Measurements from ENCODE around the gene TLNRD1.
A peak's percentile ranks its signal among the peaks of the same experiment; 100 is the strongest.
"Not testable (repeated sequence)": the region's sequence is repeated elsewhere in the genome, so short reads cannot be mapped to it uniquely, and the experiment has no call there.

TLNRD1 gene

DNA sequence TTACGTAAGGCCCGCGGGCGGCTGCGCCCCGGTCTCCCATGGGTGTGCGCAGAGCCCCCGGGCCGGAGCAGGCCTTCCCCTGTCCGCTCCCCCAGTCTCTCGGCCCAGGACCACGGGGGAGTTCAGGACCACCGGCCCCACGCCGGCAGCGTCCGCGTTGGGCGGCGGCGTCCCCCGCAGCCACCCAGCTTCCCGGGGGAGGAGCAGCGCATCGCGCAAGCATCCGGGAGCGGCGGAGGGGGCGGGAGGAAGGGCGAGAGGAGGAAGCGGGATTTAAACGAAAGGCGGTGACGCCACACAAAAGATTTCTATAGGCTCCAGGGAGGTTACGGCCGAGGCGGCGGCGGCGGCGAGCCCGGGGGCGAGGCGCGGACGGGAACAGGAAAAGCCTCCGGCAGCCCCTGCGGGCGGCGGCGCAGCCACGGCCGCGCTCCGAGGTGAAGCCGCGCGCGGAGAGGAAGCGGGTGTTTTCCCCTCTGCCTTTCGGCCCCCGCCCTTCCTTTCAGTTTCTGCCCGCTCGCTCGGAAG lies at the start of gene TLNRD1:
TSS of gene TLNRD1 (plus strand) at position 300 of the 528 bp plus-strand sequence. CDS start 1,349 bp downstream, outside the sequence.
- peak; percentile 94 to 96 for DNase-seq

DNA sequence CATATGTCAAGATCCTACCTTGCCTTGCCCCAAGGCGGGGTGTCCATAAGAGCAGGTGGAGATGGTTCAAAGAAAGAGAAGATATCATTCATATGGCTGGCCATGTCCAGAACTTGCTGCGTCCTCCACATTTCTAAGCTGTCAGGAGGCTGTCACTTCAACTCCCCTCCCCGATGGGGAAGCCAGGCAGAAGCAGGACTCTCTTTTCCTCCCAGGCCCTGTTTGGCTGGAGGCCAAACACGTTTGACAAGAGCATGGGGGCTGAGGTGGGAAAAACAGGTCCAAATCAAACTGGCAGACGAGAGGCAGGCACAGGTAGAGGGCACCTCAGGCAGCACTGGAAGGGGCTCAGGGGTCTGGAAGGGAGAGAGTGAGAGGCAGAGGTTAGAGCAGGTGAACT lies 48.8 kb upstream of the TLNRD1 start:
- no peak for DNase-seq

DNA sequence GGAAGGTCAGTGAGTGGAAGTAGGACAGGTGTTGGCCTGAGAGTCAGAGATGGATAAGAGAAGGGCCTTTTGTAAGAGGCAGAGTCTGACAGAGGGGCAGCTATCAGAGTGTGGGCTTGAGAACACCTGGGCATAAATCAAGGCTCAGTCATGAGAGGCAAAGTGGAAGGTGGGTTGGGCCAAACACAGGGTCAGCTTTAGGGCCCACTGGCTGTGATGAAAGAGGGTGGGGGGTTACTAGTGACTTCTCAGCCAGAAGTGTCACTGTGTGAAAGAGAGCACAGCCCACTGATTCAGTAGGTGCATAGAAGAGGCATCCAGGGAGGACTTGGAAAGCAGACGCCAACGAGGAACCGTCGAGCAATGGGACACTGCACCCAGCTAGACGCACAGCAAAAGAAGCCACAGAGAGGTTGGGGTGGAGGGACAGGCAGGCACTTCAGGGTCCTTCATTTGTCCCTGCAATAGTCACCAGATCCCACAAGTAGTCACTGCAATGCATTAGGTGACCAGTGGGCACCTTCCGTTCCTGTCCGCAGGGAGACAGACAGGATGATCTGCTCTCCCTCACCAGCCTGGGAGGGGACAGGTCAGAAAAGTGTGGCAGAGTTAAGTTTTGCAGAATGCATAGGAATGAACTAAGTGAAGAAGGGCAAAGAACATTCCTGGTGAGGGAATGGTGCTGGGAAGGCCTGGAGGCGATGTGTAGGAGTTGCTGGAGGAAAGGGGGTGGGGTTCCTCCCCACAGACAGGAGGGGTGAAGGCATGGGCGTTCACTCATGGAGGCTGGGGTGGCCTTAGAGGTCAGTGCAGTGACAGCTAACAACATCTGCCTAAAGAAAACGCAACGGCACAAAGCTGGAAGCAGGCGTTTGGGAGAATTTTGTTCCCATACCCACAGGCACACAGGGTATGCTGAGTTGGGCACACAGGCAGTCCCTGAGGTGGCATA lies 47.4 kb upstream of the TLNRD1 start:
- DNase-seq: no peak

DNA sequence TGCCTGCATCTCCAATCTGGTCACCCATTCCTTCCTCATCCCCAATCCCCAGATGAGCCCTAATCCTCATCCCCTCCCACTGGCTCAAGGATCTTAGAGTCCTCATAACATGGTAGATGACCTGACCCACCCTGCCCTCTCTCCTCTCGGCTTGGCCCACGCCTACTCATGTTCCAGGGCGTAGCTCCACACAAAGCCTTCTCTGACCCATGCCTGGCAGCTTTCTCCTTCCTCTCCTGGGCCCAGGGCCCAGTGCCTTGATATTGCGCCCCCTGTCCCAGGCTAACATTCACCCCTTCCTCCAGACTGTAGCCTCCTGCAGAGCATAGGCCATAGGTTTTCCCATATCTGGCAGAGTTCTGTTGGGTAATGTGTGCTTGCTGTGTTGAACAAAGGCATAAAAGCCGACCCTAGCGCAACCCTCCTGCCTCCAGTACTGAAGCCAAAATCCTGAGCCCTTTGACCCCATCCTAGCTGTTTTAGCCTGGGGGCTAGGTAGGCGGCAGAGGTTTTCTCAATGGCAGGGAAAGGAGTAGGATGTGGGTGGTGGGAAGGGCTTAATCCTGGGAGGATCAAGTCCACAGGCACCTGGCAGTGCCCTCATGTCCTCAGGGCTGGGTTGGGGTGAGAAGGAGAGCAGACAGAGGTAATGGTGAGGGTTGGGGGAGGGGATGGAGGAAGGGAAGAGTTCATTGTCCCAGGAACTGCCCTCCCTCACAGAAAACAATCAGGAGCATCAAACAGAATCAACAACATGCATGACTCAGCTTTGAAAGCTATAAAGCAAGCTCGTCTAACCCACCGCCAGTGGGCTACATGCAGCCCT lies 46.6 kb upstream of the TLNRD1 start:
- no peak for DNase-seq

DNA sequence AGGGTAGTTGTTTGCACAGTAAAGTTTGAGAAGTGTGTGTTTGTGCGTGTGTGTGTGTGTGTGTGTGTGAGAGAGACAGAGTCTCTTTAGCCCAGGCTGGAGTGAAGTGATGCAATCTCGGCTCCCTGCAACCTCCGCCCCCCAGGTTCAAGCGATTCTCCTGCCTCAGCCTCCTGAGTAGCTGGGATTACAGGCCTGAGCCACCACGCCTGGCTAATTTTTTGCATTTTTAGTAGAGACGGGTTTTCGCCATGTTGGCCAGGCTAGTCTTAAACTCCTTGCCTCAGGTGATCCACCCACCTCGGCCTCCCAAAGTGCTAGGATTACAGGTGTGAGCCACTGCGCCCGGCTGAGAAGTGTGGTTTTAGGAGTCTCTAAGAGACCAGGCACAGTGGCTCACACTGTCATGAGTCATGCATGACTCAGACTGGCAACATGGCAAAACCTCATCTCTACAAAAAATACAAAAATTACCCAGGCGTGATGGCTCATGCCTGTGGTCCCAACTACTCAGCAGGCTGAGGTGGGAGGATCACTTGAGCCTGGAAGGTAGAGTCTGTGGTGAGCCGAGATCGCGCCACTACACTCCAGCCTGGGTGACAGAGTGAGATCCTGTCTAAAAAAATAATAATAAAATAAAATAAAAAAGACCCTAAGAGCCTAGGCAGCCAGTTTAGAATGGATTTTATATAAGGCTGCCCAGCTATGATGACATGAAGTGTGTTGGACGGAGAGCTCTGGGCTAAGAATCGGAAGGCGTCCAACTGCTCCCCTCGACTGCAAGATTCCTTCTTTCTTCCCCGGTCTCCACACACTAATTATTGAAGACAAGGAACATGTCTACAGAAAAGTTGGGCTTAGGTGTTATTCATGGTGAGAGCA lies 44.9 kb upstream of the TLNRD1 start:
- DNase-seq: peak; percentile 75 to 90

DNA sequence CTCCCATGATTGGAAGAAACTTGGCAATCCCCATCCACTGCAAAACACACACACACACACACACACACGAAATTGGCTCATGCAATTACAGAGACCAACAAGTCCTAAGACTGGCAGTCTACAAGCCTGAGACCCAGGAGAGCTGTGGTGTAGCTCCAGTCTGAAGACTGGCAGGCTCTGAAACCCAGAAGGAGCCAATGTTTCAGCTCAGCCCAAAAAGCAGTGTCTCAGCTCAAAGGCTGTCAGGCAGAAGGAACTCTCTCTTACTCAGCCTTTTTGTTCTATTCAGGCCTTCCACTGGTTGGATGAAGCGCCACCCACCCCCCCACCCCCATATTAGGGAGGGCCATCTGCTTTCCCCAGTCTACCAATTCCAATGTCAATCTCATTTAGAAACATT lies 43.2 kb upstream of the TLNRD1 start:
- peak in 1 of 2 donors; percentile 39 for DNase-seq

DNA sequence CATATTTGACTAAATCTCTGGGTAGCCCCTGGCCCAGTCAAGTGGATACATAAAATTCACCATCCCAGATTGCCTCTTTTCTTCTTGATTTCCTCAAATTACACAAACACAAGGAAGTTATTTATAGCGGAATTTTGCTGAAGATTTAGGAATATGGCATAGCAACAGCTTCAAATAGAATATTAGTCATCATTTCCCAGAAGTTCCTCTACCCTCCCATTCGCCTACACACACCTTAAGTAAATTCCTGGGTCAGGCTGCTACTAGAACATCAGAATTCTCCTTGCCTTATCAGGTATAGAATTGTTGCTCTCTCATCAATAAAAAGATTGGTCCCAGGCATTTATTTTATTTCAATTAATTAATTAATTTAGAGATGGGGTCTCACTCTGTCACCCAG lies 42.7 kb upstream of the TLNRD1 start:
- DNase-seq: peak; percentile 9 to 21

DNA sequence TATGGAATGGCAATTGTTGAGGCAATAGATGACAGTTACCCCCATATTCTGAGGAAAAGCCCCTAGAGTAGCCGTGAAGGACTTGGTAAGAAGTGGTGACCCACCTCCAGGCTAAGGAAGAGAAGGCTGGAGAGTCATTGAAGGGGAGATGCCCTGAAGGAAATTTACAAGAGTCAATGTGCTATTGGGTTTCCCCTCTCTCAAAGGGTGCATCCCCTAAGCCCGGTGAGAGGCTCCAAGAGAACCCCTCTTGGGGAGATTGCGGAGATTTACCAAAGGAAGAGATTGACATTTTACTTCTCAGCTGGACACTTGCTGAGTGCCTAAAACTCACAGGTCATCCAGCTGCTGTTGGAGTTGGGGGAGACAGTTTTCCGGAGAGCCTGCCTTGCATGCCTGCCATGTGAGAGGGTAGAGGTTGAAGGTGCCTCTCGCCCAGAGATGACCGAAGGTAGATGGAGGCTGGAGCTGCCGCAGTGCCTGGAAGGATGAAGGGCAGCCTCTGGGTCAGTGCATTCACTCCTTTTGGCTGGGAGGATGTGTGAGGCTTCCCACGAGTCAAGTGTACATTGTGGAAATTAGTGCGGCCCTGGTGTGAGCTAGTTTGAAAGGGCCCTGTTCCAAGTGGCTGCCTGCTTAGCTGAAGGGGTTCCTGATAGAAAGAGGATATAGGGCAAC lies 41.8 kb upstream of the TLNRD1 start:
- no peak for DNase-seq

DNA sequence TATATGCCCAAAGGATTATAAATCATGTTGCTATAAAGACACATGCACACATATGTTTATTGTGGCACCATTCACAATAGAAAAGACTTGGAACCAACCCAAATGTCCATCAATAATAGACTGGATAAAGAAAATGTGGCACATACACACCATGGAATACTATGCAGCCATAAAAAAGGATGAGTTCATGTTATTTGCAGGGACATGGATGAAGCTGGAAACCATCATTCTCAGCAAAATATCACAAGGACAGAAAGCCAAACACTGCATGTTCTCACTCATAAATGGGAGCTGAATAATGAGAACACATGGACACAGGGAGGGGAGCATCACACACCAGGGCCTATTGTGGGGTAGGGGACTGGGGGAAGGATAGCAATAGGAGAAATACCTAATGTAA lies 35.3 kb upstream of the TLNRD1 start:
- not testable (repeated sequence) for DNase-seq

DNA sequence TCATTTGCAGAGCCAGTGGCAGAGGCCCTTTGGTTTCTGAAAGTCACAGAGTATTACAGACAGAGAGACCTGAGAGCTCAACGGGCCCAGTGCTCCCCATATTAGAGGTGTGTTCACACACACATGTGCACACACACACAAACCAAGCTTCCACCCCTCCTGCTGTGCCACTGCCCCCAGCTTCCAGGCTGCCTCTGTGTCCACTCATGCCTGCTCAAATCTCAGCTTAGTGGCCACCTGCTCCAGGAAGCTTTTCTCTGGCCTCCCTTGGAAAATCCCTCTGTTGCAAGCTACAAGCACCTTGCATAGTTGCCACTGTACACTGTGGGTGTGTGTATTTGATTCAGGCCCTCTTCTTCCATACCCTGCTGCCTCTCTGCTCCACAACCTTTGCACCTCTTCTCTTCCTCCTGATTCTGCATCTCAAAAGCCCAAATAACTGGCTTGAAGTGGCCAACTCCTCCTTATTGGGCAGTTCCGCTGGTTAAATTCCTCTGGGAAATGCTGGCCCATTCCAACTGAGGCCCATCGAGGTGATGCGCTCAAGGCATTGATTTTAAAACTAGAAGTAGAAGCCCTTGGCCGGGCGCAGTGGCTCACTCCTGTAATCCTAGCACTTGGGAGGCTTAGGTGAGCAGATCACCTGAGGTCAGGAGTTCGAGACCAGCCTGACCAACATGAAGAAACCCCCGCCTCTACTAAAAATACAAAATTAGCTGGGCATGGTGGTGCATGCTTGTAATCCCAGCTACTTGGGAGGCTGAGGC lies 34.1 kb upstream of the TLNRD1 start:
- no peak for DNase-seq

DNA sequence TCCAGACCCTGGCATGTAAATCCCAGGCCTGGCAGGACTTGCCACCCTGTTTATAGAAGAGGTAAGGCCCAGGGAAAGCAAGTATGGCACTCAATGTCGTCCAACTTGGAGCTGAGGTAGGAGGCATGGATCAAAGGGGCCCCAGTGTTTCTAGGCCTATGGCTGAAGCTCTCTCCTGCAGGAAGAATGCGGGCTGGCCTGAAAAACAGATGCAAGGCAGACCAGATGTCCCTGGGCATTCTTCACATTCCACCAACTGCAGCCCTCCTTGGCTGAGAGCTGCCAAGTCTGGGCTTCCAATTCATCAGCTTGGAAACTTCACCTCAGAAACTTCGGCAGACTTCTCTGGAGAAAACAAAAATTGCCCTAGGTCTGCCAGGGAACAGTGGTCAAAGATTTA lies 33.3 kb upstream of the TLNRD1 start:
- no peak for DNase-seq

DNA sequence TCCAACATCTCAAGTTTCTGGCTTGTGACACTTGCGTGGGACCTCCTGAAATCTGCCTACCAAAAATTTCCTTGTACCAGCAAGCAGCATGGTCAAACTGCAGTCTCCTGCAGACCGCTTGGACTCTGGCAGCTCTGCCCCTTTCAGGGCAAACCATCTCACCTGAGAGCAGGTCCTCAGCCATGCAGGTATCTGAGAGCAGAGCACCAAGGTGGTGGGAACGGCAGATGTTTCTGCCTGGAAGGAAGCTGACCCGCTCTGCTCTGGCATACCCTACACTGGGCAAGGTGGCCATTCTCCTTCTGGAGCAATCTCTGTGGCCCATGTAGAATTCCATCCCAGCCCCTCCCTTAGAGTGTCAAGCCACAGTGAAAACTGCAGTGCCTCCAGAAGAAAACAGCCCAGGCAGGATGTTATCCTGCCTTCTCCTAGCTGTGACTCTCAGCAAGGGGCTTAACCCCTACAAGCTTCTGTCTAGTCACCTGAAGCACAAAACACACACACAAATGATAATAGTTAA lies 32.7 kb upstream of the TLNRD1 start:
- no peak for DNase-seq

DNA sequence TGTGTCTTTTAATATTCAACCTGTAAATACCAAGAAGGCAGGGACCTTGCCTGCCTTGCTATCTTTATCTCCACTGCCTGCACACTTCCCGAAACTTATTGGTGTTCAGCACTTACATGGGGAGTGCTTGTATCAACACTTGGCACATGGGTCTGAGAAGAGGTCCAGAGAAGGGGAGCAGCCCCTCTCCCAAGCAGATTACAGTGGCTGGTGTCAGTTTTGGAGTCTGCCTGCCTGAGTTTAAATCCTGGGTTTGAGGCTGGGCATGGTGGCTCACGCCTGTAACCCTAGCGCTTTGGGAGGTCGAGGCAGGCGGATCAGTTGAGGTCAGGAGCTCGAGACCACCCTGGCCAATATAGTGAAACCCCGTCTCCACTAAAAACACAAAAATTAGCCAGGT lies 31.4 kb upstream of the TLNRD1 start:
- DNase-seq: no peak

DNA sequence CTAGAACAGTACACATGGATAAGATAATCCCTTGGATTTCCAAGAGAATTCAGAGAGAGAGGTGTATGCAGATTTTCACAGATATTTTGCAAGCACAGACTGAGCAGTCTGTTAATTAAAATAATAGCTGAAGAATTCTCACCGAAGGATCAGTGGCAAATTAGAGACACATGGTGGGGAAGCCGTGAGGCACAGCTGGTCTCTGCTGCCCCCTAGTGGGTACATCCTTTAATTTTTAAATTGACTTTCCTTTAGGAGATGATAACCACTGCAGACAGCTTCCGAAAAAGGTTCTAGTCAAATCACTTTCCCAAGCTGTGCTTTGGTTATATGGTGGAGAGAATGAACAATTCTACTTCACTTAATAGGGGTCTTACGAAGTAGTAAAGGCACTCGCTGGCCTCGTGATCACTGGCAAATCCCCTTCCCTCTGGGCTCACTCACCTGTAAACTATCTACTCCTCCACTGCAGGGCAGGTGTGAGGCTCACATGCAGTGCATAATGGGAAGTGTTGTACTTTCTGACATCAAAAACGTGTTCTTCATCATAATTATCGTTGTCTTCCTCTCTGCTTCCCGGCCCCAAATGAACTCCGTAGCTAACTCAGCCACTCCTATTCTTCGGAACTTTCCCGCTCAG lies 30.6 kb upstream of the TLNRD1 start:
- peak; percentile 51 to 94 for DNase-seq

DNA sequence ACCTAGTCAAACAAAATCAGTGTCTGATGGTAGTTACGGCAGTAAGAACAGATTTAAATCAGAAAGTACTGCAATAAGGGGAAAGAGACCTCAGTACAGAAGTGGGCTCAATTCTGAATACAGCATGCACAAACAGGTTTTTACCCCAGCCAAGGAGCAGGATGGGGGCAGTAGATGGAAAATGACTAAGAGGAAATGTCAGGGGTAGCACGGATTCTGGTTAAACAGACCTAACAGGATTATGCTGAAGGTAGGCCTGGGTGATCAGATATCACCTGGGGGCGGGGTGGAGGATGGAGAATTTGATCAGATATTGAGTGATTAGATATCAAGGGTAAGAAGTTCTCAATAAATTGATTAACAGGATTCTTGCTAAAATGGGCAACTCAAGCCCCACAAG lies 30.1 kb upstream of the TLNRD1 start:
- DNase-seq: no peak

DNA sequence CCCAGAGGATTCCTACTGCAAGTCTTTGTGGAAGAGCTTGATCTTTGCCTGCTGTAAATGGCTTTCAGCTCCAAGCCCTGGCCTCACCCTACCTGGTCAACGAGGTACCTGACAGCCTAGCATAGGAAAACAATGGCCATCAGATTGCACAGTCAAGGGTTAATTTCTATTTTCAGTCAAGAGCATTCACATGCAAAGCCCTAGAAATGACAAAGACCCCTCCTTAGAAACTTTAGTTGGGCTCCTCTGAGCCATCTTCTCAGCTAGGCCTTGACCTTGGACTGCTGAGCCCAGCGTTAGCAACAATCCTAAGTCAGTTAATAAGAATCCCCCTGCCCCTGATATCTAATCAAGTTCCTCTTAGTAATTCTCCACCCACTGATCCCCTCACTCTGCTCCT lies 29.6 kb upstream of the TLNRD1 start:
- no peak for DNase-seq

DNA sequence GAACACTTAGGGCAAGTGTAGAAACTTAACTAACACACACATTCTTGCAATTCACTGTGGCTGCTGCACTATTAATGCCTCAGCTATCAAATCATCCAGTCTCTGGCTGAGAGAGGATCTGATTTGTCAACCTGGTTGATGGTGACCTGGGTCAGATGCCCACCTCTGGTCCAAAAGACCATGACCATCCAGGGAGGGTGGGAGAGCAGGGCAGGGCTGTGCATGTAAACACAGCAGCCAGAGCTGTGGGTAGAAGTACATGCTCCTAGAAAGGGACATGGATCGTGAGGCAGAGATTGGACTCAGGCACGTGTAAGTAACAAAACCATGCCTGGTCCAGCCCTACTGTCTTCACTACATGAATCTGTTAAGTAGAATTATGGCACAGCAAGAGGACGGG lies 28.4 kb upstream of the TLNRD1 start:
- DNase-seq: no peak

DNA sequence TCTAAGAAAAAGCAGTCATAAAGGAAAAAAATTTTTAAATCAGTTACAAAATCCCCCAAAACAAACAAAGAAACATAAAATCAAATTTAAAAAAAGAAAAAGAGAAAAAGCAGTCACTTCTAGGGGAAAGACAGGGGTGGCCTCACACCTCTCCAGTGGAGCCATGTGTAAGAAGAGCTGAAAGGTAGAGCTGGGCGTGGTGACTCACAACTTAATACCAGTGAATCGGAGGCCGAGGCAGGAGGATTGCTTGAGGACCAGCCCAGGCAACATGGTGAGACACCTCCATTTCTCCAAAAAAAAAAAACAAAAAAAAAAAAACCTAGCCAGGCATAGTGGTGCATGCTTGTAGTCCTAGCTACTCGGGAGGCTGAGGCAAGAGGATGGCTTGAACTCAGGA lies 25.8 kb upstream of the TLNRD1 start:
- DNase-seq: no peak

DNA sequence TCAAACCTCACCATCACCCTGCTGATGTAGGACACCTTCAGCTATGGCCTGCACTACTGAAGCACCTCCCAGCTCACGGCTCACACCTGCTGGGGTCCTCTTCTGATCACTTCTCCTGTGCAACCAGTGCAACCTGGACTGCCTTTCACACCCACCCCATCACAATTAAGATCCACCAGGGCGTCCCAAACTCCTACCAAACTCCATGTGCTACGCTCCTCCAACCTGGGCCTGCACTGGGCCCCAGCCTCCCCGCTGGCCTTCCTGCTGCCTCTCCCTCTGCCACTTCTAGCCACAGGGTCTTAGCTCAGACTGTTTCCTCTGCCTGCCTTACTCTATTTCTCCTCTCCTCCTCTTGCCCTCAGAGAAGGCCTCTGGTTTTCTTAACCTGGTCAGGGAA lies 23.9 kb upstream of the TLNRD1 start:
- no peak for DNase-seq

DNA sequence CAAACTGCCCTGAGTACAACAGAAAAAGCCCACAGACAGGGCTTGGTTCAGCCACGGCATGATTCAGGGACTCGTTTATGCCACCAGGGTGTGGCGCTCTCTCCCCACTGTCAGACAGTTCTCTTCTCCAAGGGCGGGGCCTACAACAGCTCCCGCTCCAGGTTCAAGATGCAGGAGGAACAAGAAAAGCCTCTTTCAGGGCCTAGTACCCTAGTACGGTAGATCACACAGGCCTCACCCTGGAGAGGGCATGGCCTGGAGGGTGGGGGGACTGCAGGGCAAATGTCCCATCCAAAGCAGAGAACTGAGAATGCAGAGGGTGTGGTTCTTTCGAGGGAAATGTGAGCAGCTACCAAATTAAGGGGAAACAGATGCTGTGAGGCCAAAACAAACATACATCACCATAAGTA lies 23.1 kb upstream of the TLNRD1 start:
- peak; percentile 41 to 83 for DNase-seq

All from inflammatory macrophage treated with lipopolysaccharide for 1 hour (primary cell).